ENCODE measurements around the gene ENTPD8. TPM values are rescaled to one million over a fixed set of nuclear protein-coding genes. Genes with fewer than 3 reads are reported as not detected.

Gene ENTPD8
- total and polyA plus RNA-seq, 2 of the 13 experiments (the other 11 are each of a cell fraction or from before 2014, with no cell fraction given) = 0.26 to 0.44 TPM

- Histone ChIP-seq H3K27ac (ENCODE audit: extremely low read length, insufficient read depth, low read length) (peak overlapping the region; percentile 40), H4K20me1 (ENCODE audit: insufficient read depth, low read length) (peaks cover 12% of the 10 kb centered on the region; the same call in 1 of the 2 replicates), H3K79me2 (ENCODE audit: insufficient read depth, low read length) (peaks cover 14% of the 10 kb centered on the region), H2AFZ (ENCODE audit: low read length) (no peak overlapping the region), H3K27me3 (ENCODE audit: control insufficient read depth in 1 of 2, insufficient read depth in 2 of 2, low read length in 2 of 2) (no peaks in the 10 kb centered on the region), H3K9me3 (ENCODE audit: low read length) (no peaks in the 10 kb centered on the region), H3K4me1 (ENCODE audit: insufficient read depth, low read length) (peaks cover 55% of the 10 kb centered on the region), H3K4me2 (ENCODE audit: low read depth, low read length) (no peak overlapping the region; the same call in 1 of the 2 replicates), H3K4me3 (replicated peaks in 1 of 3; ENCODE audit: insufficient read depth in 1 of 3, low read depth in 2 of 3, low read length in 3 of 3) (no peak overlapping the region), H3K9ac (ENCODE audit: insufficient read depth, low read depth, low read length) (no peak overlapping the region), H3K36me3 (replicated peaks in 1 of 2; ENCODE audit: control insufficient read depth in 1 of 2, insufficient read depth in 2 of 2, low read length in 2 of 2) (peaks cover 10 to 46% of the 10 kb centered on the region in 2 experiments)
- CTCF ChIA-PET (ENCODE audit: low intra/inter-chr PET ratio, low total read pairs) = no interaction called here
- ATAC-seq = no peak
- in situ Hi-C loops (cut with HindIII; ENCODE audit: extremely low pct_ligation_motif_present, low pct_unique_long_range_greater_than_20kb) = no loop called here
- POLR2A ChIA-PET = interaction anchor here (0.6 kb wide), 1 partner anchor 81 kb away, joined by 3 read pairs; no protein-coding TSS in a partner anchor
- FAIRE-seq = no peak
- intact Hi-C loops (cut with micrococcal nuclease; ENCODE audit: unreplicated experiment) = no loop called here
- BruUV-seq (replicated peaks) = no TSS peak
- 98% methylated on average over 13 of the region's 17 CpGs for WGBS (ENCODE audit: low lambda C conversion rate)
- no peak for DNase-seq (ENCODE audit: low spot score)
- TF ChIP-seq ARID4A (CRISPR knock-in tag; IDR thresholded peaks at IDR 0.05; ENCODE audit: borderline replicate concordance) = no peak
- TF ChIP-seq ZFP36 (IDR thresholded peaks at IDR 0.05; ENCODE audit: borderline replicate concordance, low read depth, low read length, partially characterized antibody) = no peak
- no peak for TF ChIP-seq KLF12 (CRISPR knock-in tag; IDR thresholded peaks at IDR 0.05; ENCODE audit: borderline replicate concordance)
- no peak for TF ChIP-seq HES4 (CRISPR knock-in tag; IDR thresholded peaks at IDR 0.05; ENCODE audit: borderline replicate concordance)
- TF ChIP-seq POLR2AphosphoS5 (IDR thresholded peaks at IDR 0.05; ENCODE audit: low read depth, low read length) = no peak
- no peak for TF ChIP-seq SP4 (CRISPR knock-in tag; IDR thresholded peaks at IDR 0.05)
- no peak for TF ChIP-seq ZHX2 (IDR thresholded peaks at IDR 0.05; ENCODE audit: low read depth)
- TF ChIP-seq ZHX2 (CRISPR knock-in tag; IDR thresholded peaks at IDR 0.05; ENCODE audit: borderline replicate concordance) = no peak
- TF ChIP-seq E2F5 (CRISPR knock-in tag; conservative IDR thresholded peaks at IDR 0.05) = no peak
- no peak for TF ChIP-seq THYN1 (CRISPR knock-in tag; IDR thresholded peaks at IDR 0.05; ENCODE audit: borderline replicate concordance, low read depth)
These were observed 11.0 kb upstream of the ENTPD8 start for GRCh38 chr9:137452006-137452760.
